Caco-2 (cell line): Measurements from ENCODE around the gene B9D2. TPM values are rescaled to one million over a fixed set of nuclear protein-coding genes. Genes with fewer than 3 reads are reported as not detected.
"Not testable (repeated sequence)": the region's sequence is repeated elsewhere in the genome, so short reads cannot be mapped to it uniquely, and the experiment has no call there.

ENCODE experiments used
- BruUV-seq: library from RNA; stranded (reverse); fragments of 400-500 nt; replicated peaks from 2 replicates; lab custom pipeline; 2021; lab: Mats Ljungman, UMichigan
- CTCF ChIA-PET: fragments of 300-600 bp; sonication (Branson Sonifier 250); formaldehyde crosslinking; loops from one replicate; lab custom pipeline; 2022; ENCODE audit warnings: antibody characterized with exemption; lab: Charles Lee
- POLR2A ChIA-PET: fragments of 300-600 bp; sonication (Branson Sonifier 250); formaldehyde crosslinking; loops from one replicate; lab custom pipeline; 2022; ENCODE audit warnings: antibody characterized with exemption; lab: Charles Lee
- DNase-seq, 2 experiments: peaks; one replicate each; pipeline versions ENCODE4 v3.0.0 to v3.0.0-alpha.2; 2020 to 2022
- H3K27me3 ChIP-seq: replicated peaks from 2 replicates; pipeline ENCODE4 v1.6.0; 2011; ENCODE audit warnings: low read length; ENCODE audit not compliant: control insufficient read depth, insufficient read depth
- H3K36me3 ChIP-seq: 2 replicates; pipeline ENCODE4 v1.5.1; 2011; ENCODE audit warnings: low read length; ENCODE audit not compliant: control insufficient read depth, insufficient read depth
- H3K4me1 ChIP-seq: fragments of 250-450 bp; sonication (Bioruptor Pico); 2 replicates; pipeline ENCODE4 v1.5.1; 2020; ENCODE audit warnings: mild to moderate bottlenecking
- H3K4me3 ChIP-seq: 2 replicates; pipeline ENCODE4 v1.5.1; 2011; ENCODE audit warnings: low read depth, mild to moderate bottlenecking, control low read depth, low read length
- H3K9me3 ChIP-seq: fragments of 250-450 bp; sonication (Bioruptor Pico); 2 replicates; pipeline ENCODE4 v1.5.1; 2020; ENCODE audit warnings: mild to moderate bottlenecking, moderate library complexity
- H3K27ac Mint-ChIP-seq: one replicate; pipeline ENCODE4 v1.8.0; 2022; ENCODE audit warnings: mixed read lengths; ENCODE audit not compliant: unreplicated experiment
- H3K27me3 Mint-ChIP-seq: one replicate; pipeline ENCODE4 v1.8.0; 2022; ENCODE audit warnings: mixed read lengths; ENCODE audit not compliant: insufficient read depth, unreplicated experiment
- H3K36me3 Mint-ChIP-seq: one replicate; pipeline ENCODE4 v1.8.0; 2022; ENCODE audit warnings: mild to moderate bottlenecking, mixed read lengths; ENCODE audit not compliant: insufficient read depth, unreplicated experiment
- H3K4me1 Mint-ChIP-seq: one replicate; pipeline ENCODE4 v1.8.0; 2022; ENCODE audit warnings: low read depth, mixed read lengths; ENCODE audit not compliant: unreplicated experiment
- H3K4me3 Mint-ChIP-seq: one replicate; pipeline ENCODE4 v1.8.0; 2022; ENCODE audit warnings: mild to moderate bottlenecking, moderate library complexity, mixed read lengths; ENCODE audit not compliant: unreplicated experiment
- H3K9me3 Mint-ChIP-seq: one replicate; pipeline ENCODE4 v1.8.0; 2022; ENCODE audit warnings: mixed read lengths; ENCODE audit not compliant: unreplicated experiment
- intact Hi-C: fragments of 100-400 bp; cut with micrococcal nuclease; formaldehyde crosslinking; loops from one replicate; pipeline ENCODE4 v1.10.0; 2022; ENCODE audit not compliant: unreplicated experiment
- total RNA-seq: library from RNA; stranded (reverse); gene quantifications from 2 replicates; pipeline ENCODE4 v1.2.3, GENCODE V29; 2022
- TF ChIP-seq, protein P1 (sequence below), 2 experiments: fragments of 200-600 bp in 1 of 2; IDR thresholded peaks; 1 replicate in 1 of 2; 2 replicates in 1 of 2; pipeline versions ENCODE4 v1.5.1 to v1.8.0; 2011 to 2022; ENCODE audit warnings: antibody characterized with exemption in 1 of 2, control low read depth in 1 of 2, inconsistent platforms in 1 of 2, low read depth in 1 of 2, low read length in 1 of 2, mild to moderate bottlenecking in 1 of 2, moderate library complexity in 1 of 2; ENCODE audit not compliant: insufficient read depth in 1 of 2, severe bottlenecking in 1 of 2, unreplicated experiment in 1 of 2

The B9D2 gene
- total RNA-seq, 1 experiment from 2014 or later, result 3.6 TPM

DNA sequence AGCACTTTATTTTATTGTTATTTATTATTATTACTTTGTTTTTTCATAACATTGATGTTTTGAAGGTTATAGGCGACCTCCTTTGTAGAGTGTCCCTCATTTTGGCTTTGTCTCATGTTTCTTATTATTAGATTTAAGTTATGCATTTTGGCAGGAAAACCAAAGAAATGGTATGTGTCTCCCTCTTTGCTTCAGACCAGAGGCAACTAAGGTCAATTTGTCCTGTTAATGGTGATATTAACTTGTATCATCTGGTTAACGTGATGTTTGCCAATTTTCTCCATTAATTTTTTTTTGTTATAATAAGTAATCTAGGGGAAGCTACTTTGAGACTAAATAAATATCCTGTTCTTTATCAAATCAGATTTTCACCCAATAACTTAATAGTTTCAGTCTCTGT, 8.6 kb upstream of the B9D2 start:
- intact Hi-C loops, result no loop called here
- no peak overlapping the region for H3K27ac Mint-ChIP-seq
- BruUV-seq, result no TSS peak
- H3K27me3 Mint-ChIP-seq, result no peaks in the 10 kb centered on the region
- Histone ChIP-seq H3K36me3 (no peaks in the 10 kb centered on the region), H3K4me1 (peaks cover 7% of the 10 kb centered on the region), H3K4me3 (no peak overlapping the region), H3K27me3 (no peaks in the 10 kb centered on the region), H3K9me3 (no peaks in the 10 kb centered on the region)
- H3K4me3 Mint-ChIP-seq, result no peak overlapping the region
- H3K9me3 Mint-ChIP-seq, result no peaks in the 10 kb centered on the region
- ChIA-PET CTCF (no interaction called here), POLR2A (no interaction called here)
- H3K36me3 Mint-ChIP-seq, result no peaks in the 10 kb centered on the region
- H3K4me1 Mint-ChIP-seq, result no peaks in the 10 kb centered on the region
- no peak for DNase-seq
- TF ChIP-seq, protein P1, sequence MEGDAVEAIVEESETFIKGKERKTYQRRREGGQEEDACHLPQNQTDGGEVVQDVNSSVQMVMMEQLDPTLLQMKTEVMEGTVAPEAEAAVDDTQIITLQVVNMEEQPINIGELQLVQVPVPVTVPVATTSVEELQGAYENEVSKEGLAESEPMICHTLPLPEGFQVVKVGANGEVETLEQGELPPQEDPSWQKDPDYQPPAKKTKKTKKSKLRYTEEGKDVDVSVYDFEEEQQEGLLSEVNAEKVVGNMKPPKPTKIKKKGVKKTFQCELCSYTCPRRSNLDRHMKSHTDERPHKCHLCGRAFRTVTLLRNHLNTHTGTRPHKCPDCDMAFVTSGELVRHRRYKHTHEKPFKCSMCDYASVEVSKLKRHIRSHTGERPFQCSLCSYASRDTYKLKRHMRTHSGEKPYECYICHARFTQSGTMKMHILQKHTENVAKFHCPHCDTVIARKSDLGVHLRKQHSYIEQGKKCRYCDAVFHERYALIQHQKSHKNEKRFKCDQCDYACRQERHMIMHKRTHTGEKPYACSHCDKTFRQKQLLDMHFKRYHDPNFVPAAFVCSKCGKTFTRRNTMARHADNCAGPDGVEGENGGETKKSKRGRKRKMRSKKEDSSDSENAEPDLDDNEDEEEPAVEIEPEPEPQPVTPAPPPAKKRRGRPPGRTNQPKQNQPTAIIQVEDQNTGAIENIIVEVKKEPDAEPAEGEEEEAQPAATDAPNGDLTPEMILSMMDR (IDR thresholded peaks at IDR 0.05; ENCODE audit: insufficient read depth in 1 of 2, low read depth in 1 of 2, low read length in 1 of 2, severe bottlenecking in 1 of 2, unreplicated experiment in 1 of 2), result no peak

- no peaks in the 10 kb centered on the region for H3K4me1 Mint-ChIP-seq
- no peak overlapping the region for H3K27ac Mint-ChIP-seq
Observed at GRCh38 chr19:41371541-41371940, 7.6 kb upstream of the B9D2 start.

DNA sequence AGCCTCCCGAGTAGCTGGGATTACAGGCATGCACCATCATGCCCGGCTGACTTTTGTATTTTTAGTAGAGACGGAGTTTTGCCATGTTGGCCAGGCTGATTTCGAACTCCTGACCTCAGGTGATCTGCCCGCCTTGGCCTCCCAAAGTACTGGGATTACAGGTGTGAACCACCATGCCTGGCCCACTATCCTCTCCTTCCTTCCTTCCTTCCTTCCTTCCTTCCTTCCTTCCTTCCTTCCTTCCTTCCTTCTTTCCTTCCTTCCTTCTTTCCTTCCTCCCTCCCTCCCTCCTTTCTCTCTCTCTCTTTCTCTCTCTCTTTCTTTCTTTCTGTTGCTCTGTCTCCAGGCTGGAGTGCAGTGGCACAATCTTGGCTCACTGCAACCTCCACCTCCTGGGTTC, 7.2 kb upstream of the B9D2 start:
- H3K27ac Mint-ChIP-seq, BruUV-seq, H3K4me1 Mint-ChIP-seq, POLR2A ChIA-PET, CTCF ChIA-PET, H3K4me3 ChIP-seq, intact Hi-C loops, H3K9me3 ChIP-seq, H3K36me3 Mint-ChIP-seq, H3K36me3 ChIP-seq, DNase-seq, H3K27me3 ChIP-seq, H3K9me3 Mint-ChIP-seq, H3K27me3 Mint-ChIP-seq, H3K4me3 Mint-ChIP-seq: not testable (repeated sequence)
- peaks cover 10% of the 10 kb centered on the region for H3K4me1 ChIP-seq

More at GRCh38 chr19:41371541-41371940, 7.6 kb upstream of the B9D2 start:
- Mint-ChIP-seq H3K36me3 (no peaks in the 10 kb centered on the region), H3K27me3 (no peaks in the 10 kb centered on the region), H3K4me3 (no peak overlapping the region), H3K9me3 (no peaks in the 10 kb centered on the region)
- no peaks in the 10 kb centered on the region for H3K27me3 ChIP-seq
- H3K4me1 ChIP-seq, result peaks cover 10% of the 10 kb centered on the region
- no peak overlapping the region for H3K4me3 ChIP-seq
- DNase-seq, result no peak
- no peaks in the 10 kb centered on the region for H3K36me3 ChIP-seq
- no TSS peak for BruUV-seq
- intact Hi-C loops, result no loop called here
- TF ChIP-seq, protein P1 (IDR thresholded peaks at IDR 0.05; ENCODE audit: insufficient read depth in 1 of 2, low read depth in 1 of 2, low read length in 1 of 2, severe bottlenecking in 1 of 2, unreplicated experiment in 1 of 2), result no peak
- POLR2A ChIA-PET, result no interaction called here
- H3K9me3 ChIP-seq, result no peaks in the 10 kb centered on the region
- CTCF ChIA-PET, result no interaction called here

DNA sequence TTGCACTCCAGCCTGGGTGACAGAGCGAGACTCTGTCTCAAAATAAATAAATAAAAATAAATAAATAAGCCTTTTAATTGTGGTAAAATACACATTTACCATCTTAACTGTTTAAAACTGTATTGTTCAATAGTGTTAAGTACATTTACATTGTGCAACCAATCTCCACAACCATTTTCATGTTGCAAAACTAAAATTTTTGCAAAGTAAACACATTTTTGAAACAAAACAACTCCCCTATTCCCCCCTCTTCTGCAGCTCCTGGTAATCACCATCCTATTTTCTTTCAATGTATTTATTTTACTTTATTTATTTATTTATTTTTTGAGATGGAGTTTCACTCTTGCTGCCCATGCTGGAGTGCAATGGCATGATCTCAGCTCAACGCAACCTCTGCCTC, 5.8 kb upstream of the B9D2 start:
- CTCF ChIA-PET, result no interaction called here
- Histone ChIP-seq H3K36me3 (no peaks in the 10 kb centered on the region), H3K4me3 (no peak overlapping the region), H3K4me1 (peaks cover 10% of the 10 kb centered on the region), H3K27me3 (no peaks in the 10 kb centered on the region), H3K9me3 (no peaks in the 10 kb centered on the region)
- Mint-ChIP-seq H3K27ac (no peak overlapping the region), H3K9me3 (no peaks in the 10 kb centered on the region), H3K27me3 (no peaks in the 10 kb centered on the region), H3K4me1 (no peaks in the 10 kb centered on the region), H3K36me3 (no peaks in the 10 kb centered on the region), H3K4me3 (no peak overlapping the region)
- no peak for DNase-seq
- no TSS peak for BruUV-seq
- POLR2A ChIA-PET, result no interaction called here
- TF ChIP-seq, protein P1 (IDR thresholded peaks at IDR 0.05; ENCODE audit: insufficient read depth in 1 of 2, low read depth in 1 of 2, low read length in 1 of 2, severe bottlenecking in 1 of 2, unreplicated experiment in 1 of 2), result no peak
- intact Hi-C loops, result no loop called here
